ENCODE measurements around the gene LRRC63.

Gene LRRC63

GRCh38 chr13:46232281-46232680, 20.6 kb downstream of the LRRC63 start:
- H3K4me3 ChIP-seq (ENCODE audit: low read depth, low read length), result no peak overlapping the region
- TF ChIP-seq CTCF (IDR thresholded peaks at IDR 0.05; ENCODE audit: control insufficient read depth, extremely low read depth, insufficient read depth), result no peak
- DNase-seq (ENCODE audit: low read depth), result no peak

DNA sequence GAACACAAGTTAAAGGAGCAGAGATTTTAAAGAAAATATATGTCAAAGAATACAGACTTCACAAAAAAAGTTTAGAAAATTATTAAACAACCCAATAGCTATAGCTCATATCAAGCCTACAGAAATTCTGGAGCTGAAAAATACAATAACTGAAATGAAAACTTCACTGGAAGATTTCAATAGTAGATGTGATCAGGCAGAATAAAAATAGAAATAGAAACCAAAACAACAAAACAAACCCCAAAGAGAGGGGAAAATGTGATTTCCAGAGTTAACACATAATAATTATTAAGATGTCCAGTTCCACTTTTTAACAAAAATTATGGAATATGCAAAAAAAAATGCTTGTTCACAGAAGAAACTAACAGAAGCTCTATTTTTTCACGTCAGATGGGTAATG, 23.6 kb downstream of the LRRC63 start:
- H3K4me3 ChIP-seq (ENCODE audit: low read depth, low read length), result no peak overlapping the region
- no peak for DNase-seq (ENCODE audit: low read depth)
- no peak for TF ChIP-seq CTCF (IDR thresholded peaks at IDR 0.05; ENCODE audit: control insufficient read depth, extremely low read depth, insufficient read depth)

- DNase-seq (ENCODE audit: low read depth), result no peak
- H3K4me3 ChIP-seq (ENCODE audit: low read depth, low read length), result no peak overlapping the region
- no peak for TF ChIP-seq CTCF (IDR thresholded peaks at IDR 0.05; ENCODE audit: control insufficient read depth, extremely low read depth, insufficient read depth)
These were observed 53.6 kb downstream of the LRRC63 start for GRCh38 chr13:46265292-46265691.

DNA sequence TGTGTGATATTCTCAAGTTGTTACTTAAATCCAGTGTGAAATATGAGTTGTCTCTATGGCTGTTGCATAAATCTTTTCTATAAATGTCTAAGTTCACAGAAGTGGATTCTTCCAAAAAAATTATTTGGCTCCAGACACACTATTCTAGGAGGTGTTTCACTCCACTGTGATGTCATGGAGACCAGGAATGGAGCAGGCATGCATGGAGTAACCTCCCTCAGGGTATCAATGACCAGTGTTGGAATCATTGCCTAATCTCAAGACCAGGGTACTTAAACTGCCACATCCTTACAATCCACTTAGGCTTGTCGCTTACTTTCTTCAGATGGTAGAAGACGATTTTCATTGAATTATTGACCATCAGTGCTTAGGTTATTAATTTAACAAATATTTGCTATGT, 55.4 kb downstream of the LRRC63 start:
- TF ChIP-seq CTCF (IDR thresholded peaks at IDR 0.05; ENCODE audit: control insufficient read depth, extremely low read depth, insufficient read depth), result no peak
- no peak overlapping the region for H3K4me3 ChIP-seq (ENCODE audit: low read depth, low read length)
- DNase-seq (ENCODE audit: low read depth), result no peak

DNA sequence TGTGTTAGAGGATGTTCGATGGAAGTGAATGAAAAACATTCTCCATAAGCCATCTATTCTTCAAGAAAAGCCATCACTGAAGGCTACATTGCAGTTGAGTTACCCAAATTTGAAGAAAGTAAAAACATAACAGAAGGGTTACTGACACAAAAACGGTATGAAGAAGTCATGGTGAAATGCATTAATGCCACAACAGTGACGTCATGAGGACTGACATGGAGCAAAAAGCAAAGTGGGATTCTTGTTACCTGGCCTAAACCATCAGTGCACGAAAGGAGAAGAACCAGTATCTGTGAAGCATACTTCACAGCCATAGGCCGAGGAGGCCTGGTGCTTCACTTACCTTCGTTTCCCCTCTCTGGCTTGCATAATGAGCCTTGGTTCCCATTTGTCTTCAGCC, 58.7 kb downstream of the LRRC63 start:
- DNase-seq (ENCODE audit: low read depth), result no peak
- TF ChIP-seq CTCF (IDR thresholded peaks at IDR 0.05; ENCODE audit: control insufficient read depth, extremely low read depth, insufficient read depth), result no peak
- H3K4me3 ChIP-seq (ENCODE audit: low read depth, low read length), result no peak overlapping the region

GRCh38 chr13:46274094-46274698, 62.5 kb downstream of the LRRC63 start:
- no peak for DNase-seq (ENCODE audit: low read depth)
- no peak for TF ChIP-seq CTCF (IDR thresholded peaks at IDR 0.05; ENCODE audit: control insufficient read depth, extremely low read depth, insufficient read depth)

DNA sequence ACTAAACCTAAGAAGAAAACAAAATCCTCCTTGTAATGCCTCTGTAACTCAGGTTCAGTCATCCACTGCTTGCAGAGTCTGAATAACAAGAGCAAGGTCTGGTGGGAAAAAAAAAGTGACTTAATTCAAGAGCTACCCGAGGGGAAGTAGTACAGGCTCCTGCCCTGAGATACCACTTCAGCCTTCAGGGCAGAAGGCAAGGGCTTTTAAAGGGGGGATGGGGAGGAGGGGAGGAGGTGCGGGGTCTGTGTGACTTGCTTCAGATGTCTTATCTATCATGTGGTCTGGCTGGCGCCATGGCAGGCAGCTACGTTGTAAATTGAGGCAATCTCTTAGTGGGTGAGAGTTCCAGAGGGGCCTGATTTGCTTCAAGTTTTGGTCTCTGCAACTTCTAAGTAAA, 66.7 kb downstream of the LRRC63 start:
- no peak for TF ChIP-seq CTCF (IDR thresholded peaks at IDR 0.05; ENCODE audit: control insufficient read depth, extremely low read depth, insufficient read depth)
- no peak overlapping the region for H3K4me3 ChIP-seq (ENCODE audit: low read depth, low read length)
- DNase-seq (ENCODE audit: low read depth), result no peak

More at GRCh38 chr13:46274094-46274698, 62.5 kb downstream of the LRRC63 start:
- H3K4me3 ChIP-seq (ENCODE audit: low read depth, low read length), result no peak overlapping the region
